Heart left ventricle (tissue), 16 donors: ENCODE results near the gene KCNN3. TPM values are rescaled to one million over a fixed set of nuclear protein-coding genes. Genes with fewer than 3 reads are reported as not detected.
A peak's percentile ranks its signal among the peaks of the same experiment; 100 is the strongest.

Experiments
- ATAC-seq, 4 donors: fragments of 200-7000 bp; cut with Tn5 transposase; one replicate each; pipeline ENCODE4 v1.9.1; 2020 to 2022; ENCODE audit warnings: moderate library complexity in 4 of 4, mild to moderate bottlenecking in 3 of 4, moderate number of reproducible peaks in 1 of 4
- DNase-seq, 5 donors: peaks; one replicate each; pipeline ENCODE4 v3.0.0-alpha.2; 2020
- H3K27ac ChIP-seq, 12 donors: fragments of 200-600 bp; sonication (generic) in 4 of 12; one replicate each; pipeline versions ENCODE4 v1.5.0 to v1.8.0; 2016 to 2022; ENCODE audit warnings: mild to moderate bottlenecking in 2 of 12
- H3K27me3 ChIP-seq, 9 donors: fragments of 200-600 bp; sonication (generic) in 2 of 9; one replicate each; pipeline versions ENCODE4 v1.5.1 to v1.8.0; 2016 to 2022; ENCODE audit warnings: mild to moderate bottlenecking in 3 of 9
- H3K36me3 ChIP-seq, 9 donors: fragments of 200-600 bp; sonication (generic) in 2 of 9; one replicate each; pipeline versions ENCODE4 v1.5.0 to v1.8.0; 2018 to 2022; ENCODE audit warnings: mild to moderate bottlenecking in 2 of 9
- H3K4me1 ChIP-seq, 12 donors: fragments of 200-600 bp; sonication (generic) in 4 of 12; one replicate each; pipeline versions ENCODE4 v1.5.0 to v1.8.0; 2016 to 2022; ENCODE audit warnings: mild to moderate bottlenecking in 3 of 12
- H3K4me3 ChIP-seq, 12 donors: fragments of 200-600 bp; sonication (generic) in 4 of 12; one replicate each; pipeline versions ENCODE4 v1.5.0 to v1.8.0; 2017 to 2022; ENCODE audit warnings: mild to moderate bottlenecking in 9 of 12, moderate library complexity in 4 of 12
- H3K9me3 ChIP-seq, 12 donors: fragments of 200-600 bp; sonication (generic) in 4 of 12; one replicate each; pipeline versions ENCODE4 v1.5.0 to v1.8.0; 2016 to 2022; ENCODE audit warnings: mild to moderate bottlenecking in 1 of 12
- CTCF ChIP-seq, 12 donors: fragments of 200-600 bp; sonication (generic) in 4 of 12; IDR thresholded peaks; one replicate each; pipeline versions ENCODE4 v1.5.0 to v1.8.0; 2018 to 2022; ENCODE audit warnings: antibody characterized with exemption in 12 of 12, mild to moderate bottlenecking in 5 of 12
- POLR2A ChIP-seq, 2 donors: fragments of 450-650 bp; IDR thresholded peaks; one replicate each; pipeline ENCODE4 v1.6.1; 2017; ENCODE audit warnings: antibody characterized with exemption in 2 of 2, mild to moderate bottlenecking in 2 of 2, moderate library complexity in 2 of 2
- WGBS, 4 donors: extraction: QIAGEN DNeasy Blood & Tissue Kit in 2 of 4; methylation state at CpG; one replicate each; pipeline versions ENCODE4 v1.1.5 to v1.1.7; 2013 to 2018; 5-methylcytosine and 5-hydroxymethylcytosine counted together
- intact Hi-C, 10 donors: fragments of 100-400 bp; cut with DNase I; formaldehyde crosslinking; loops; one replicate each; pipeline versions ENCODE4 v1.11.1 to v1.14.2; 2022
- polyA plus RNA-seq, 2 donors: library from polyadenylated mRNA; stranded (reverse); fragments of 200-250 nt; gene quantifications; one replicate each; pipeline ENCODE4 v1.2.3, GENCODE V29; 2013
- total RNA-seq, 9 donors: library from RNA; depleted of rRNA in 2 of 9; stranded (reverse); fragments of >200 nt in 2 of 9; fragmentation: NEBNext Ultra II Directional in 3 of 9; extraction: Animal tissue kit (Norgen Biotek cat#: 25700) in 3 of 9; gene quantifications; one replicate each; pipeline versions ENCODE4 v1.1.0 to v1.2.4, GENCODE V29; 2016 to 2023
- donor health status: ischemic (EF 13 %, LVEDD 7.1; RV severe dilation, severe dysfunction).
- donor health status: healthy with polysubstance abuse.
- donor health status: DM: no; HTN: yes; CAD: no.
- donor health status: DM: no; HTN: no; CAD: no.
- donor health status: ischemic (EF 25% LVEDD 6.9; RV normal size, moderate dysfunction).
- donor health status: ischemic (EF 25% LVEDD 5.7; RV mildly dilated, moderate dysfunction).
- donor health status: healthy.
- donor health status: DM: yes; HTN: yes; CAD: no.
- donor health status: ischemic (EF 35%, LVEDD 5.7; RV mildly dilated, moderate dysfunction).
- donor health status: nonischemic (EF 11% LVEDD 7.7; RV severe dilation, severe dysfunction).
- donor health status: DM: yes; HTN: yes; CAD: no.
- donor health status: PGD.
- donor health status: ischemic (EF 29% LVEDD 5.4; RV normal size, mild dysfunction).
- donor health status: nonischemic (EF 23%, LVEDD 6.1; RV moderate dilation, normal function).

KCNN3 gene
- total and polyA plus RNA-seq, 11 donors: 0.42 to 4.6 (median 2.2) TPM

GRCh38 chr1:154837034-154837671 lies 32.9 kb downstream of the KCNN3 start:
- no peaks in the 10 kb centered on the region for H3K27me3 ChIP-seq
- intact Hi-C loops: no loop called here
- peaks cover 0 to 64% (median 34%) of the 10 kb centered on the region in 12 donors for H3K4me1 ChIP-seq
- 79 to 87% (median 83%) methylated on average over 13 of the region's 13 CpGs for WGBS, 4 donors
- ATAC-seq (peak; percentile 45 to 72 (median 62)), DNase-seq (peak in 3 of 5 donors; percentile 56 to 78 (median 67))
- TF ChIP-seq CTCF (IDR thresholded peaks at IDR 0.05) (no peak), POLR2A (IDR thresholded peaks at IDR 0.05) (no peak)
- peak overlapping the region in 3 of 12 donors; percentile 11 to 34 (median 14) for H3K27ac ChIP-seq
- H3K9me3 ChIP-seq: no peaks in the 10 kb centered on the region
- no peak overlapping the region for H3K4me3 ChIP-seq
- H3K36me3 ChIP-seq: no peaks in the 10 kb centered on the region

- ATAC-seq: no peak
- peaks cover 0 to 75% (median 37%) of the 10 kb centered on the region in 12 donors for H3K4me1 ChIP-seq
- intact Hi-C loops: no loop called here
These were observed 34.4 kb downstream of the KCNN3 start for GRCh38 chr1:154835531-154836324.

GRCh38 chr1:154833841-154834240 lies 36.2 kb downstream of the KCNN3 start:
- WGBS, 4 donors: 56 to 75% (median 67%) methylated on average over 3 to 5 of the region's 5 CpGs
- peak overlapping the region in 4 of 12 donors; percentile 20 to 41 (median 26) for H3K27ac ChIP-seq

More at GRCh38 chr1:154835531-154836324, 34.4 kb downstream of the KCNN3 start:
- 86 to 92% (median 91%) methylated on average over 5 to 6 of the region's 6 CpGs for WGBS, 4 donors
- Histone ChIP-seq H3K4me3 (no peak overlapping the region), H3K27ac (no peak overlapping the region), H3K9me3 (no peaks in the 10 kb centered on the region), H3K36me3 (no peaks in the 10 kb centered on the region), H3K27me3 (no peaks in the 10 kb centered on the region)
- no peak for DNase-seq
- TF ChIP-seq CTCF (IDR thresholded peaks at IDR 0.05) (no peak), POLR2A (IDR thresholded peaks at IDR 0.05) (no peak)

More at GRCh38 chr1:154833841-154834240, 36.2 kb downstream of the KCNN3 start:
- H3K36me3 ChIP-seq: no peaks in the 10 kb centered on the region
- H3K9me3 ChIP-seq: no peaks in the 10 kb centered on the region
- DNase-seq: no peak
- intact Hi-C loops: no loop called here
- no peak for ATAC-seq
- H3K4me3 ChIP-seq: no peak overlapping the region
- TF ChIP-seq CTCF (IDR thresholded peaks at IDR 0.05): no peak
- TF ChIP-seq POLR2A (IDR thresholded peaks at IDR 0.05): no peak
- H3K27me3 ChIP-seq: no peaks in the 10 kb centered on the region
- H3K4me1 ChIP-seq: peaks cover 0 to 60% (median 23%) of the 10 kb centered on the region in 12 donors
